HepG2 (cell line): ENCODE data around the gene SIGLEC14. TPM values are rescaled to one million over a fixed set of nuclear protein-coding genes. Genes with fewer than 3 reads are reported as not detected.

Experiments used
- CREB1 ChIP-seq, 2 experiments: fragments of 450-650 bp in 1 of 2; IDR thresholded peaks; 2 replicates each; pipeline ENCODE4 v1.6.1; 2016 to 2017; ENCODE audit warnings: control low read depth in 1 of 2, mild to moderate bottlenecking in 1 of 2, missing compliant biosample characterization in 1 of 2, missing genetic modification characterization in 1 of 2
- CTCF ChIP-seq: sonication (generic); formaldehyde crosslinking; IDR thresholded peaks from 2 replicates; pipeline ENCODE4 v1.5.0; 2020; ENCODE audit warnings: mild to moderate bottlenecking, missing genetic modification reagents, moderate library complexity
- ESRRA ChIP-seq: sonication (generic); formaldehyde crosslinking; IDR thresholded peaks from 2 replicates; pipeline ENCODE4 v1.5.1; 2020; ENCODE audit warnings: mild to moderate bottlenecking, low read depth, missing genetic modification reagents
- FOSL1 ChIP-seq: sonication (generic); formaldehyde crosslinking; IDR thresholded peaks from 2 replicates; pipeline ENCODE4 v1.9.0; 2021; ENCODE audit warnings: missing genetic modification reagents, borderline replicate concordance
- GATAD2A ChIP-seq: IDR thresholded peaks from 2 replicates; pipeline ENCODE4 v1.6.1; 2016
- HOXA3 ChIP-seq: sonication (generic); formaldehyde crosslinking; IDR thresholded peaks from 2 replicates; pipeline ENCODE4 v1.5.0; 2020; ENCODE audit warnings: missing genetic modification reagents
- IRF2 ChIP-seq: IDR thresholded peaks from 2 replicates; pipeline ENCODE4 v1.6.1; 2018; ENCODE audit warnings: missing genetic modification reagents, missing compliant biosample characterization
- KLF13 ChIP-seq: sonication (generic); formaldehyde crosslinking; IDR thresholded peaks from 2 replicates; pipeline ENCODE4 v1.4.0; 2020; ENCODE audit warnings: mild to moderate bottlenecking, missing genetic modification reagents
- KMT2B ChIP-seq: IDR thresholded peaks from 2 replicates; pipeline ENCODE4 v1.6.1; 2016; ENCODE audit warnings: missing genetic modification reagents, missing compliant biosample characterization
- NONO ChIP-seq, 2 experiments: fragments of 450-650 bp in 1 of 2; sonication (generic) in 1 of 2; formaldehyde crosslinking in 1 of 2; IDR thresholded peaks in 1 of 2; conservative IDR thresholded peaks in 1 of 2; 2 replicates each; pipeline versions ENCODE4 v1.6.1 to v1.8.0; 2017 to 2022; ENCODE audit warnings: mild to moderate bottlenecking in 1 of 2, missing genetic modification reagents in 1 of 2, moderate library complexity in 1 of 2
- RELA ChIP-seq: sonication (generic); formaldehyde crosslinking; IDR thresholded peaks from 2 replicates; pipeline ENCODE4 v1.4.0; 2020; ENCODE audit warnings: missing genetic modification reagents
- TBP ChIP-seq: sonication (generic); formaldehyde crosslinking; IDR thresholded peaks from 2 replicates; pipeline ENCODE4 v1.5.0; 2020; ENCODE audit warnings: missing genetic modification reagents
- UBTF ChIP-seq: sonication (generic); formaldehyde crosslinking; IDR thresholded peaks from 2 replicates; pipeline ENCODE4 v1.4.0; 2020; ENCODE audit warnings: mild to moderate bottlenecking, missing genetic modification reagents
- XBP1 ChIP-seq: sonication (generic); formaldehyde crosslinking; IDR thresholded peaks from 2 replicates; pipeline ENCODE4 v1.5.0; 2020; ENCODE audit warnings: missing genetic modification reagents
- YEATS4 ChIP-seq: sonication (generic); formaldehyde crosslinking; IDR thresholded peaks from 2 replicates; pipeline ENCODE4 v1.4.0; 2020; ENCODE audit warnings: missing genetic modification reagents, borderline replicate concordance
- ZBED4 ChIP-seq: sonication (generic); formaldehyde crosslinking; IDR thresholded peaks from 2 replicates; pipeline ENCODE4 v1.4.0; 2020; ENCODE audit warnings: missing genetic modification reagents, borderline replicate concordance
- ZBTB43 ChIP-seq: sonication (generic); formaldehyde crosslinking; conservative IDR thresholded peaks from 2 replicates; pipeline ENCODE4 v1.4.0; 2020; ENCODE audit warnings: missing genetic modification reagents
- ZNF550 ChIP-seq: sonication (generic); formaldehyde crosslinking; IDR thresholded peaks from 2 replicates; pipeline ENCODE4 v1.4.0; 2020; ENCODE audit warnings: mild to moderate bottlenecking, missing genetic modification reagents, borderline replicate concordance
- ZSCAN31 ChIP-seq: sonication (generic); formaldehyde crosslinking; IDR thresholded peaks from 2 replicates; pipeline ENCODE4 v1.5.0; 2020; ENCODE audit warnings: low read depth, mild to moderate bottlenecking, missing genetic modification reagents
- polyA plus RNA-seq, 8 experiments: library from polyadenylated mRNA; depleted of rRNA in 3 of 8; stranded (reverse) in 7 of 8; unstranded in 1 of 8; fragments of >200 nt; fragmentation: Illumina TruSeq in 4 of 8; extraction: Trizol in 4 of 8; gene quantifications; 2 replicates each; pipeline versions ENCODE4 v1.2.1 to v1.2.3, GENCODE V29; 2011 to 2016; ENCODE audit warnings: low read depth in 4 of 8, missing spikeins in 1 of 8, mixed read lengths in 1 of 8; ENCODE audit not compliant: insufficient read depth in 1 of 8
- total RNA-seq, 5 experiments: library from RNA; depleted of rRNA; stranded (reverse); fragments of >200 nt; fragmentation: Illumina TruSeq; extraction: Trizol; gene quantifications; 2 replicates each; pipeline ENCODE4 v1.2.3, GENCODE V29; 2016; ENCODE audit warnings: low read depth in 1 of 5

SIGLEC14 gene
- total and polyA plus RNA-seq, 2 of the 13 experiments (the other 11 are each of a cell fraction or from before 2014, with no cell fraction given): 0.05 to 0.09 TPM

GRCh38 chr19:51593969-51594773 is 52.5 kb downstream of the SIGLEC14 start (continued):
- peak; percentile 75; the same call in 1 of the 2 replicates for TF ChIP-seq ZBED4 (CRISPR knock-in tag)
- TF ChIP-seq TBP (CRISPR knock-in tag): no peak
- no peak for TF ChIP-seq RELA (CRISPR knock-in tag)
- TF ChIP-seq IRF2: peak; percentile 79; the same call in 1 of the 2 replicates
- TF ChIP-seq ZBTB43 (CRISPR knock-in tag): no peak
- TF ChIP-seq CREB1 (IDR thresholded peaks at IDR 0.05): peak; percentile 54
- peak; percentile 77; the same call in 1 of the 2 replicates for TF ChIP-seq CREB1 (CRISPR knock-in tag; IDR thresholded peaks at IDR 0.05)
- peak; percentile 35; the same call in 1 of the 2 replicates for TF ChIP-seq ZSCAN31 (CRISPR knock-in tag)
- no peak for TF ChIP-seq FOSL1 (CRISPR knock-in tag)
- no peak for TF ChIP-seq KMT2B
- TF ChIP-seq KLF13 (CRISPR knock-in tag): no peak
- TF ChIP-seq NONO (IDR thresholded peaks at IDR 0.05): no peak
- peak; percentile 75; the same call in 1 of the 2 replicates for TF ChIP-seq NONO (CRISPR knock-in tag; conservative IDR thresholded peaks at IDR 0.05)
- no peak for TF ChIP-seq YEATS4 (CRISPR knock-in tag)
- TF ChIP-seq ESRRA (CRISPR knock-in tag): no peak
- TF ChIP-seq CTCF (CRISPR knock-in tag): no peak
- TF ChIP-seq UBTF (CRISPR knock-in tag): no peak
- TF ChIP-seq HOXA3: peak; percentile 53; the same call in 1 of the 2 replicates
- no peak for TF ChIP-seq GATAD2A (CRISPR knock-in tag)
- no peak for TF ChIP-seq ZNF550
- TF ChIP-seq XBP1 (CRISPR knock-in tag): no peak
